Panc1 (cell line): Measurements from ENCODE around the gene NEK7. TPM values are rescaled to one million over a fixed set of nuclear protein-coding genes. Genes with fewer than 3 reads are reported as not detected.

Experiments used
- ATAC-seq: fragments of 200-7000 bp; cut with Tn5 transposase; 2 replicates; pipeline ENCODE4 v1.9.1; 2020; ENCODE audit warnings: mild to moderate bottlenecking, moderate library complexity
- BruUV-seq: library from RNA; stranded (reverse); fragments of 400-500 nt; replicated peaks from 2 replicates; lab custom pipeline; 2021; lab: Mats Ljungman, UMichigan
- CTCF ChIA-PET: fragments of 300-600 bp; sonication (Branson Sonifier 250); formaldehyde crosslinking; loops from one replicate; lab custom pipeline; 2022; ENCODE audit warnings: antibody characterized with exemption; lab: Charles Lee
- POLR2A ChIA-PET: fragments of 300-600 bp; sonication (Branson Sonifier 250); formaldehyde crosslinking; loops from one replicate; lab custom pipeline; 2022; ENCODE audit warnings: antibody characterized with exemption; lab: Charles Lee
- DNase-seq: peaks from one replicate; pipeline ENCODE4 v3.0.0-alpha.2; 2010; ENCODE audit warnings: low read depth, low spot score
- H3K27ac ChIP-seq: 2 replicates; pipeline ENCODE4 v1.5.1; 2011; ENCODE audit warnings: mild to moderate bottlenecking, low read length, inconsistent platforms
- H3K27me3 ChIP-seq: fragments of 200-500 bp; sonication (Bioruptor generic); 2 replicates; pipeline ENCODE4 v1.6.0; 2014; ENCODE audit warnings: low read length, inconsistent platforms; ENCODE audit not compliant: control insufficient read depth, insufficient read depth
- H3K36me3 ChIP-seq: fragments of 200-500 bp; sonication (Bioruptor generic); 2 replicates; pipeline ENCODE4 v1.5.1; 2014; ENCODE audit warnings: inconsistent platforms, mild to moderate bottlenecking, low read length, moderate library complexity; ENCODE audit not compliant: control insufficient read depth, insufficient read depth
- H3K4me1 ChIP-seq: 2 replicates; pipeline ENCODE4 v1.5.1; 2011; ENCODE audit warnings: inconsistent platforms, mild to moderate bottlenecking, low read length, moderate library complexity; ENCODE audit not compliant: control insufficient read depth, insufficient read depth
- H3K4me3 ChIP-seq, 2 experiments: 2 replicates each; pipeline ENCODE4 v1.5.1; 2011 to 2012; ENCODE audit warnings: low read depth in 2 of 2, low read length in 2 of 2, mild to moderate bottlenecking in 2 of 2, inconsistent platforms in 1 of 2, moderate library complexity in 1 of 2
- H3K9me3 ChIP-seq: fragments of 200-500 bp; sonication (Bioruptor generic); 2 replicates; pipeline ENCODE4 v1.5.1; 2014; ENCODE audit warnings: low read depth, mild to moderate bottlenecking, inconsistent platforms, low read length, moderate library complexity; ENCODE audit not compliant: control insufficient read depth, insufficient read depth
- POLR2AphosphoS5 ChIP-seq: IDR thresholded peaks from 2 replicates; pipeline ENCODE4 v1.6.1; 2012; ENCODE audit warnings: mild to moderate bottlenecking, low read depth, low read length, moderate library complexity
- SIN3A ChIP-seq: IDR thresholded peaks from 2 replicates; pipeline ENCODE4 v1.6.1; 2012; ENCODE audit warnings: low read depth, mild to moderate bottlenecking, low read length, moderate library complexity, borderline replicate concordance; ENCODE audit not compliant: insufficient read depth
- TCF7L2 ChIP-seq: IDR thresholded peaks from 2 replicates; pipeline ENCODE4 v1.6.1; 2011; ENCODE audit warnings: mild to moderate bottlenecking, low read depth, low read length, inconsistent platforms
- in situ Hi-C: cut with HindIII; loops from 2 replicates; pipeline ENCODE4 v1.10.0; 2016; ENCODE audit warnings: low sequenced_read_pairs, low pct_unique_long_range_greater_than_20kb
- intact Hi-C: fragments of 100-400 bp; cut with micrococcal nuclease; formaldehyde crosslinking; loops from one replicate; pipeline ENCODE4 v1.10.0; 2022; ENCODE audit not compliant: unreplicated experiment
- total RNA-seq: library from RNA; stranded (reverse); gene quantifications from one replicate; pipeline ENCODE4 v1.2.1, GENCODE V29; 2021; ENCODE audit not compliant: unreplicated experiment
- TF ChIP-seq, protein P1 (sequence below), 2 experiments: IDR thresholded peaks; 2 replicates each; pipeline ENCODE4 v1.6.1; 2011 to 2012; ENCODE audit warnings: low read depth in 2 of 2, control low read depth in 1 of 2, low read length in 1 of 2, mild to moderate bottlenecking in 1 of 2, moderate library complexity in 1 of 2; ENCODE audit not compliant: insufficient read depth in 1 of 2
- TF ChIP-seq, protein P2 (sequence below): fragments of 450-650 bp; IDR thresholded peaks from 2 replicates; pipeline ENCODE4 v1.5.1; 2017; ENCODE audit warnings: mild to moderate bottlenecking

NEK7 gene
- total RNA-seq, 1 experiment from 2014 or later = 53.0 TPM

DNA sequence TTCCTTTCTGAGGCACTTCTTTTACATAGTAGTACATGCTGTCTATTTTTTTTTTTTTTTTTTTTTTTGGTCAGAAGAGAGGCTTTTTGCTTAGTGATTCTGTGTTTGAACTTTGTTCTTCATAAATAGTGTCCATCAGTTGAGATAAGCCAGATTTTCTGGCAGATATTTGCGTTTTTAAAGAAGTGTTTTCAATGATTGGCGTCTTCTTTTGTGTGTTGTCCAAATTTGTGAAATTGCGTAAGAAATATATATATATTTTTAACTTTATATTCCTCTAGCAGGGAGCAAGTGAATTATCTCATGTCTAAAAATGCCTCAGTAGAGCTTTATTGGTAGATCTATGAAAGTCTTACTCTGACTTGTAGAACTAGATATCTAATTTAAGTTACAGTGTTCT lies 28.3 kb downstream of the NEK7 start:
- intact Hi-C loops = no loop called here
- TF ChIP-seq TCF7L2 = no peak
- TF ChIP-seq, protein P1, sequence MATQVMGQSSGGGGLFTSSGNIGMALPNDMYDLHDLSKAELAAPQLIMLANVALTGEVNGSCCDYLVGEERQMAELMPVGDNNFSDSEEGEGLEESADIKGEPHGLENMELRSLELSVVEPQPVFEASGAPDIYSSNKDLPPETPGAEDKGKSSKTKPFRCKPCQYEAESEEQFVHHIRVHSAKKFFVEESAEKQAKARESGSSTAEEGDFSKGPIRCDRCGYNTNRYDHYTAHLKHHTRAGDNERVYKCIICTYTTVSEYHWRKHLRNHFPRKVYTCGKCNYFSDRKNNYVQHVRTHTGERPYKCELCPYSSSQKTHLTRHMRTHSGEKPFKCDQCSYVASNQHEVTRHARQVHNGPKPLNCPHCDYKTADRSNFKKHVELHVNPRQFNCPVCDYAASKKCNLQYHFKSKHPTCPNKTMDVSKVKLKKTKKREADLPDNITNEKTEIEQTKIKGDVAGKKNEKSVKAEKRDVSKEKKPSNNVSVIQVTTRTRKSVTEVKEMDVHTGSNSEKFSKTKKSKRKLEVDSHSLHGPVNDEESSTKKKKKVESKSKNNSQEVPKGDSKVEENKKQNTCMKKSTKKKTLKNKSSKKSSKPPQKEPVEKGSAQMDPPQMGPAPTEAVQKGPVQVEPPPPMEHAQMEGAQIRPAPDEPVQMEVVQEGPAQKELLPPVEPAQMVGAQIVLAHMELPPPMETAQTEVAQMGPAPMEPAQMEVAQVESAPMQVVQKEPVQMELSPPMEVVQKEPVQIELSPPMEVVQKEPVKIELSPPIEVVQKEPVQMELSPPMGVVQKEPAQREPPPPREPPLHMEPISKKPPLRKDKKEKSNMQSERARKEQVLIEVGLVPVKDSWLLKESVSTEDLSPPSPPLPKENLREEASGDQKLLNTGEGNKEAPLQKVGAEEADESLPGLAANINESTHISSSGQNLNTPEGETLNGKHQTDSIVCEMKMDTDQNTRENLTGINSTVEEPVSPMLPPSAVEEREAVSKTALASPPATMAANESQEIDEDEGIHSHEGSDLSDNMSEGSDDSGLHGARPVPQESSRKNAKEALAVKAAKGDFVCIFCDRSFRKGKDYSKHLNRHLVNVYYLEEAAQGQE (IDR thresholded peaks at IDR 0.05; ENCODE audit: insufficient read depth in 1 of 2, low read depth in 2 of 2, low read length in 1 of 2) = no peak
- BruUV-seq = no TSS peak
- Histone ChIP-seq H3K27me3 (no peaks in the 10 kb centered on the region), H3K36me3 (no peaks in the 10 kb centered on the region; the same call in 1 of the 2 replicates), H3K9me3 (no peaks in the 10 kb centered on the region), H3K4me3 (no peak overlapping the region), H3K4me1 (peaks cover 7% of the 10 kb centered on the region), H3K27ac (no peak overlapping the region)
- DNase-seq (no peak), ATAC-seq (no peak)
- CTCF ChIA-PET = no interaction called here
- POLR2A ChIA-PET = no interaction called here
- in situ Hi-C loops = no loop called here

- no peak for ATAC-seq
- ChIA-PET CTCF (no interaction called here), POLR2A (no interaction called here)
- no peak overlapping the region for H3K27ac ChIP-seq
- no peaks in the 10 kb centered on the region for H3K9me3 ChIP-seq
- TF ChIP-seq POLR2AphosphoS5 = no peak
- TF ChIP-seq, protein P1 (IDR thresholded peaks at IDR 0.05; ENCODE audit: insufficient read depth in 1 of 2, low read depth in 2 of 2, low read length in 1 of 2) = no peak
- H3K4me1 ChIP-seq = peaks cover 7% of the 10 kb centered on the region
- no peaks in the 10 kb centered on the region; the same call in 1 of the 2 replicates for H3K36me3 ChIP-seq
- DNase-seq = no peak
- no peak overlapping the region for H3K4me3 ChIP-seq
- no TSS peak for BruUV-seq
- intact Hi-C loops (no loop called here), in situ Hi-C loops (no loop called here)
- H3K27me3 ChIP-seq = no peaks in the 10 kb centered on the region
Measured at GRCh38 chr1:198185759-198186158, 29.0 kb downstream of the NEK7 start.

DNA sequence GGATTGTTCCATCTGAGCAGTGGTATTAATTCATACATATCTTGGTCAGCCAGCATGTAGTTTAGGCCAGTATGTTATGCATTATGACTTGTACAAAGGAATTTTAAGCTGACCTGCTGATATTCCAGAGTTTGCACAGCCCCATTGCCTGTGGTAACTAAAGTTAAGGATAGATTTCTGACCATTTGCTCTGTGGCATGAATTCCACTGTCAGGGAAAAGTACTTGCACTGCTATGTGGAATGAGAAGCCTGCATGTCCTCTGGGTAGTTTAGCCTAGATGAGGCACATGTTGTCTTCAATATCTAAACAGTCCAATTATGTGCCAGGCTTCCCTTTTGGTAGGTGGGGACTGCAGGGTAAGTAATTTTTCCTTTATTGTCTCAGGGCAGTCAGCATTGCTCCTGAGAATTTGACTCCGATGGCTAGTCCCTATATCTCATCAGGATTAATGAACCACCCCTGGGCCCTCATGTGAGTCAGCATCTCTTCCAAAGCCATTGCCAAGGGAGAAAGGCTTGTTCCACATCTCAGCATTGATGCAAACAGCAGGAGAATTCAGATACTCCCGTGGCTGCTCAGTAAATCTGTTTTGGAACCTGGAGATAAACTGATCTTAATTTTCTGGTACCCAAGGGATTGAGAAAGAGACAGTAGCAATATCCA lies 30.2 kb downstream of the NEK7 start:
- no TSS peak for BruUV-seq
- ATAC-seq = no peak
- Histone ChIP-seq H3K36me3 (no peaks in the 10 kb centered on the region; the same call in 1 of the 2 replicates), H3K9me3 (no peaks in the 10 kb centered on the region), H3K4me1 (peaks cover 7% of the 10 kb centered on the region), H3K27ac (no peak overlapping the region), H3K4me3 (no peak overlapping the region), H3K27me3 (no peaks in the 10 kb centered on the region)
- DNase-seq = no peak
- TF ChIP-seq, protein P2, sequence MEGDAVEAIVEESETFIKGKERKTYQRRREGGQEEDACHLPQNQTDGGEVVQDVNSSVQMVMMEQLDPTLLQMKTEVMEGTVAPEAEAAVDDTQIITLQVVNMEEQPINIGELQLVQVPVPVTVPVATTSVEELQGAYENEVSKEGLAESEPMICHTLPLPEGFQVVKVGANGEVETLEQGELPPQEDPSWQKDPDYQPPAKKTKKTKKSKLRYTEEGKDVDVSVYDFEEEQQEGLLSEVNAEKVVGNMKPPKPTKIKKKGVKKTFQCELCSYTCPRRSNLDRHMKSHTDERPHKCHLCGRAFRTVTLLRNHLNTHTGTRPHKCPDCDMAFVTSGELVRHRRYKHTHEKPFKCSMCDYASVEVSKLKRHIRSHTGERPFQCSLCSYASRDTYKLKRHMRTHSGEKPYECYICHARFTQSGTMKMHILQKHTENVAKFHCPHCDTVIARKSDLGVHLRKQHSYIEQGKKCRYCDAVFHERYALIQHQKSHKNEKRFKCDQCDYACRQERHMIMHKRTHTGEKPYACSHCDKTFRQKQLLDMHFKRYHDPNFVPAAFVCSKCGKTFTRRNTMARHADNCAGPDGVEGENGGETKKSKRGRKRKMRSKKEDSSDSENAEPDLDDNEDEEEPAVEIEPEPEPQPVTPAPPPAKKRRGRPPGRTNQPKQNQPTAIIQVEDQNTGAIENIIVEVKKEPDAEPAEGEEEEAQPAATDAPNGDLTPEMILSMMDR = no peak
- TF ChIP-seq POLR2AphosphoS5 (no peak), TCF7L2 (no peak), SIN3A (no peak)
- TF ChIP-seq, protein P1 (IDR thresholded peaks at IDR 0.05; ENCODE audit: insufficient read depth in 1 of 2, low read depth in 2 of 2, low read length in 1 of 2) = no peak
- POLR2A ChIA-PET = no interaction called here
- intact Hi-C loops (no loop called here), in situ Hi-C loops (no loop called here)
- CTCF ChIA-PET = no interaction called here
